Stimulated activated CD8-positive, alpha-beta memory T cell treated with anti-CD3 and anti-CD28 coated beads, Interleukin-2, amount 100 ng/mL, for 1 hour (primary cell): ENCODE measurements around the gene RAC3.

Experiments used
- DNase-seq, 2 donors: peaks; one replicate each; pipeline ENCODE4 v3.0.0-alpha.2; 2020; ENCODE audit warnings: low read depth in 2 of 2

RAC3 gene

GRCh38 chr17:82041144-82041814, 9.8 kb downstream of the RAC3 start:
- no peak for DNase-seq

- DNase-seq: no peak
Measured at GRCh38 chr17:82042649-82043048, 11.2 kb downstream of the RAC3 start.

GRCh38 chr17:82043507-82043906, 12.0 kb downstream of the RAC3 start:
- DNase-seq: no peak

GRCh38 chr17:82045936-82046484, 14.5 kb downstream of the RAC3 start:
- no peak for DNase-seq

GRCh38 chr17:82046903-82047302, 15.4 kb downstream of the RAC3 start:
- no peak for DNase-seq

GRCh38 chr17:82047379-82047778, 15.9 kb downstream of the RAC3 start:
- no peak for DNase-seq

- DNase-seq: no peak
Measured at GRCh38 chr17:82047914-82048570, 16.6 kb downstream of the RAC3 start.

- no peak for DNase-seq
Measured at GRCh38 chr17:82048571-82048971, 17.1 kb downstream of the RAC3 start.

- no peak for DNase-seq
Measured at GRCh38 chr17:82049106-82049505, 17.6 kb downstream of the RAC3 start.

- DNase-seq: no peak
Measured at GRCh38 chr17:82049521-82049971, 18.1 kb downstream of the RAC3 start.

- no peak for DNase-seq
Measured at GRCh38 chr17:82050152-82050760, 18.8 kb downstream of the RAC3 start.

- DNase-seq: no peak
Measured at GRCh38 chr17:82050761-82051641, 19.5 kb downstream of the RAC3 start.

GRCh38 chr17:82051776-82052637, 20.5 kb downstream of the RAC3 start, which contains the start of the genes GPS1 and RFNG:
Gene GPS1 (plus strand): TSS chr17:82051898. CDS start chr17:82051932, 34 bp downstream.
Gene RFNG (minus strand): TSS chr17:82051811. CDS start chr17:82051766, 45 bp downstream.
- peak; percentile 63 to 75 for DNase-seq

- DNase-seq: no peak
Measured at GRCh38 chr17:82052638-82053059, 21.2 kb downstream of the RAC3 start.

GRCh38 chr17:82053130-82053529, 21.7 kb downstream of the RAC3 start:
- no peak for DNase-seq

- DNase-seq: no peak
Measured at GRCh38 chr17:82053556-82054263, 22.2 kb downstream of the RAC3 start.

GRCh38 chr17:82054351-82055022, 23.0 kb downstream of the RAC3 start:
- DNase-seq: no peak

GRCh38 chr17:82055023-82055964, 23.8 kb downstream of the RAC3 start:
- DNase-seq: no peak
